Duodenal mucosa (tissue), 2 donors: ENCODE results near the gene CCDC154.

ENCODE experiments used
- H3K27ac ChIP-seq: one replicate; pipeline ENCODE4 v1.7.0; 2013; ENCODE audit warnings: low read depth, low read length
- H3K27me3 ChIP-seq, 2 donors: one replicate each; pipeline ENCODE4 v1.7.0; 2013; ENCODE audit warnings: low read length in 2 of 2, control low read depth in 1 of 2; ENCODE audit not compliant: insufficient read depth in 2 of 2, control insufficient read depth in 1 of 2
- H3K36me3 ChIP-seq, 2 donors: one replicate each; pipeline ENCODE4 v1.7.0; 2013; ENCODE audit warnings: low read length in 2 of 2, control low read depth in 1 of 2; ENCODE audit not compliant: insufficient read depth in 2 of 2, control insufficient read depth in 1 of 2
- H3K4me1 ChIP-seq, 2 donors: one replicate each; pipeline ENCODE4 v1.7.0; 2013; ENCODE audit warnings: low read length in 2 of 2, control low read depth in 1 of 2; ENCODE audit not compliant: insufficient read depth in 2 of 2, control insufficient read depth in 1 of 2
- H3K4me3 ChIP-seq, 2 donors: one replicate each; pipeline ENCODE4 v1.7.0; 2013; ENCODE audit warnings: low read length in 2 of 2, low read depth in 1 of 2
- H3K9ac ChIP-seq, 2 donors: one replicate each; pipeline ENCODE4 v1.7.0; 2013; ENCODE audit warnings: low read length in 2 of 2, low read depth in 1 of 2
- H3K9me3 ChIP-seq, 2 donors: one replicate each; pipeline ENCODE4 v1.7.0; 2013; ENCODE audit warnings: low read length in 2 of 2, control low read depth in 1 of 2; ENCODE audit not compliant: control insufficient read depth in 1 of 2

CCDC154 gene

DNA sequence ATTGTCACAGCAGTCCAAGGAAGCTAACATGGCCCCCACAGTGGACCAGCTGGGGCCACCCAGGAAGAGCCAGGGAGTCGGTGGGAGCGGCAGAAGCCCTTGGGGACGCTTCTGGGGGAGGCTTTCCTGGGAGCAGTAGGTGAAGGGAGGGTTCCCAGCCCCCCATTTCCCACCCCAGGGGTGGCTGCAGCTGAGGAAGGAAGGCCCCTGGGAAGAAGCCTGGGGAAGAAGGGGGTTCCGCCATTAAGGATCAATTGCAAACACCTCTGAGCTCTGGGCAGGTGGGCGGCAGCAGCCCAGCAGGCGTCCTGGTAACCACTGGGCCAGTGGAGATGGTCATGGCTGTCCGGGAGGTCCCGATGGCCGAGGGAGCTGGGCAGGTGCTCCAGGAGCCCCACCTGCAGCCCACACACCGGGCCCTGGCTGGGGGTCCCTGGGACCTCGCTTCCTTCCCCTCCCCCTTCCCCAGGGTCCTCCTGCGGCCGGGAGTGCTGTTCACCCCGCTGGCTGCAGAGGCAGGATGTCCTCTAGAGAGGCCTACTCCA lies 14.1 kb downstream of the CCDC154 start:
- Histone ChIP-seq H3K36me3 (no peaks in the 10 kb centered on the region), H3K9me3 (no peaks in the 10 kb centered on the region), H3K27me3 (peaks cover 4 to 8% of the 10 kb centered on the region in 2 donors), H3K9ac (no peak overlapping the region), H3K4me3 (no peak overlapping the region), H3K27ac (no peak overlapping the region), H3K4me1 (no peaks in the 10 kb centered on the region)

DNA sequence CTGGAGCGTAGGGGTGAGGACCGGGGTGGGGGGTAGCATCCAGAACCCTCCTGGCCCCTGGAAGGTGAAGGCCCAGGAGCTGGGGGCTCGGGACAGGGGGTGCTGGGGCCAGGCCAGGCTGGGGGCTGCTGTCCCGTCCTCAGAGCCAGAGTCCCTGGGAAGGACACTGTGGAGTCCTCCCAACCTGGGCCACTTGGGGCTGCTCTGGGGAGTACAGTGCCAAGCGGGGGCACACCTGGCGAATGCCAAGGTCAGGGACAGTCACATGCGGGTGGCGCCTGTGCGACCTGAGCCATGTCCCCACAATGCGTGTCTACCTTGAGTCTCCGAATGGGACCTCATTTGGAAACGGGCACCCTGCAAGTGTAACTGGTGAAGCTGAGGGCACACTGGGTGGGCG lies 14.7 kb downstream of the CCDC154 start:
- H3K4me3 ChIP-seq: no peak overlapping the region
- no peak overlapping the region for H3K9ac ChIP-seq
- no peak overlapping the region for H3K27ac ChIP-seq
- no peaks in the 10 kb centered on the region for H3K4me1 ChIP-seq
- H3K36me3 ChIP-seq: no peaks in the 10 kb centered on the region
- H3K9me3 ChIP-seq: no peaks in the 10 kb centered on the region
- peaks cover 4 to 8% of the 10 kb centered on the region in 2 donors for H3K27me3 ChIP-seq

DNA sequence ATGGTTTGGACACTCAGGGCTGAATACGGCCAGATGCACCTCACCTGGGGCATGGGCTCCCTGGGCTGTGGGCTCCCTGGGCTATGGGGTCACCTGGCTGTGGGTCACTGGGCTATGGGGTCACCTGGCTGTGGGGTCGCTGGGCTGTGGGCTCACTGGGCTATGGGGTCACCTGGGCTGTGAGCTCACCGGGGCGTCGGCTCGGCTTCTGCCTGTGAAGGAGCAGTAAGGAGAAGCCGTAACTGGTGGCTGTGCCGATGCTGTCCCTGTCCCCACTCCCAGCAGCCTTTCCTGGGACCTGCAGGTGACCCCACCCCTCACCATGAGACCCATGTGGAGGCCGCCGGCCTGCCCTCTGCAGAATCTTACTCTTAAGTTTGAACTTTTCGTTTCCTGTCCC lies 15.3 kb downstream of the CCDC154 start:
- no peaks in the 10 kb centered on the region for H3K9me3 ChIP-seq
- H3K27ac ChIP-seq: no peak overlapping the region
- H3K4me1 ChIP-seq: no peaks in the 10 kb centered on the region
- peaks cover 4 to 8% of the 10 kb centered on the region in 2 donors for H3K27me3 ChIP-seq
- H3K36me3 ChIP-seq: no peaks in the 10 kb centered on the region
- no peak overlapping the region for H3K9ac ChIP-seq
- no peak overlapping the region for H3K4me3 ChIP-seq

GRCh38 chr16:1428511-1428910 lies 15.8 kb downstream of the CCDC154 start:
- Histone ChIP-seq H3K36me3 (no peaks in the 10 kb centered on the region), H3K9me3 (no peaks in the 10 kb centered on the region), H3K9ac (no peak overlapping the region), H3K27me3 (peaks cover 4 to 8% of the 10 kb centered on the region in 2 donors), H3K27ac (no peak overlapping the region), H3K4me3 (no peak overlapping the region), H3K4me1 (no peaks in the 10 kb centered on the region)

DNA sequence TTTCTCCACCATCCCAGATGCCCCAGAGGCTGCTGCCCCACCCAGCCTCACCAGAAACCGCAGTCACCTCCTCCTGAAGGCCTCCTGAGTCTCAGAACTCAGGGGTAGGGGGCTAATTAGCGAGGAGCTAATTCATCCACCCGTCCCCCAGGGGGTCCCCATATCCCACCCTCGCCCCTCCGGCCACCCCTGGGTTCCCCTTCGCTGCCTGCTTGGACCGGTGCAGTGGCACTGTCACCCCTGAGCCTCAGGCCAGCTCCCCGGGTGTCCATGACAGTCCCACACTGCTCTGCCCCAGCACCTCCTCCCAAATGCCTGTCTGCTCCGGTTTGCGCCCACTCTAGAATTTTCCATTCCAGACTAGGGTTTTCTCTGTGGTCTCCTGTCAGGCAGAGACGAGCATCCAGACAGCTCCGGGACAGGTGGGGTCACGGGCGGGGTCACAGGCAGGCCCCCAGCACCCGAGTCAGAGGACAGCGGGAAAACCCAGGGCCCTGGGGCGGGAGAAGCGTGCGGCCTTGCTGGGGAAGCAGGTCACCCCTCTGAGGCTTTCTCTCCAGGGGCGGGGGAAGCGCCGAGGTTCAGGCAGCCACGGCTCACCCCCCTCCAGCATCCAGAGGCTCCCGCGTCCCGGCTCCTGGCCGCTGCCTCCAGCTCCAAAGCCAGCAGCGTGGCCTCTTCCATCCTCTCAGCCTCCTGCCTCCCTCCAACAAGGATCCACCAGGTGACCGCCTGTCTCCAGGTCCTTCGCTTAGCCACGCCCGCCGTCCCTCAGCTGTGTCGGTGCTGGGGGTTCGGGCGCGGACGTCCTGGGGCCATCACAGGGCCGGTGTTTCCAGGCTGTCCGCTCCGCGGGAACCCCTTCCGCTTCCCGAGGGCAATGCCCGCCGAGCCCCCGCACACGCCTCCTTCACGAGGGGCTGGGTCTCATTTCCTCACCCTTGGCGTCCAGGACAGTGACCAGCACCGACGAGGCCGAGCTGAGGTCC lies 16.6 kb downstream of the CCDC154 start:
- Histone ChIP-seq H3K36me3 (no peaks in the 10 kb centered on the region), H3K9me3 (no peaks in the 10 kb centered on the region), H3K27ac (no peak overlapping the region), H3K4me1 (no peaks in the 10 kb centered on the region), H3K27me3 (peaks cover 4 to 8% of the 10 kb centered on the region in 2 donors), H3K9ac (no peak overlapping the region), H3K4me3 (no peak overlapping the region)

DNA sequence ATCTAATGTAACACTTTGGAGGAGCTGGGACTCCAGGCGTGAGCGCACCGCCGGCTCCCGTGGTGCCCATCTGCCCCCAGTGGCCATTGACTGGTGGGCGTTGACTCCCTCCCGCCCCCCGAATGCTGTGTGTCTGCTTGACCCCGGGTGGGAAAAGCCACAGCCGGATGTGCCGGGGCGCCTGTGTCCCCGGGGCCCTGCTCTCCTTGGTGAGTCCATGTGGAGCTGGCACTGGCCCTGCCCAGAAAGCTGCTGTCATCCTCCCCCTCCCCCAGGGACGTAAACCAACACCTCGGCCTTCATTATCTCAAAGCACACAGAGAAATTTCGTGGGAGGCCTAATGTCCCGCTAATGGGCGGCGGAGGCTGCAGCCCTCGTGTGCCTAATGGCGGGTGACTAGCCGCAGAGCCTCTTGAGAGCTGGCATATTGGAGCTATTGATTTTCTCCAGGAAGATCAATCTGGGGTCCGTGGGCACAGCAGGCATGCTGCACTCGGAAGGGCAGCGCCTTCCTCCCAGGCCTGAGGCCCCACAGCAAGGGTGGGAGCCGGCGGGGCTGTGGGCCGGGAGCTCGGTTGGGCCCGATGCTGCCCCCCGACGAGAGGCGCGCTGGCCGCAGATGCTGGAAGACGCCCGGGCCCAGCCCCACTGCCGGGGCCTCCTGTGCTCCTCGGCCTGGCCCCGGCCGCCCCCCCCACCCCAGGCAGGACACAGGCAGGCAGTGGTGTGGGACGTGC lies 17.5 kb downstream of the CCDC154 start:
- Histone ChIP-seq H3K4me3 (no peak overlapping the region), H3K27ac (no peak overlapping the region), H3K27me3 (peaks cover 4 to 8% of the 10 kb centered on the region in 2 donors), H3K36me3 (no peaks in the 10 kb centered on the region), H3K4me1 (no peaks in the 10 kb centered on the region), H3K9ac (no peak overlapping the region), H3K9me3 (no peaks in the 10 kb centered on the region)

DNA sequence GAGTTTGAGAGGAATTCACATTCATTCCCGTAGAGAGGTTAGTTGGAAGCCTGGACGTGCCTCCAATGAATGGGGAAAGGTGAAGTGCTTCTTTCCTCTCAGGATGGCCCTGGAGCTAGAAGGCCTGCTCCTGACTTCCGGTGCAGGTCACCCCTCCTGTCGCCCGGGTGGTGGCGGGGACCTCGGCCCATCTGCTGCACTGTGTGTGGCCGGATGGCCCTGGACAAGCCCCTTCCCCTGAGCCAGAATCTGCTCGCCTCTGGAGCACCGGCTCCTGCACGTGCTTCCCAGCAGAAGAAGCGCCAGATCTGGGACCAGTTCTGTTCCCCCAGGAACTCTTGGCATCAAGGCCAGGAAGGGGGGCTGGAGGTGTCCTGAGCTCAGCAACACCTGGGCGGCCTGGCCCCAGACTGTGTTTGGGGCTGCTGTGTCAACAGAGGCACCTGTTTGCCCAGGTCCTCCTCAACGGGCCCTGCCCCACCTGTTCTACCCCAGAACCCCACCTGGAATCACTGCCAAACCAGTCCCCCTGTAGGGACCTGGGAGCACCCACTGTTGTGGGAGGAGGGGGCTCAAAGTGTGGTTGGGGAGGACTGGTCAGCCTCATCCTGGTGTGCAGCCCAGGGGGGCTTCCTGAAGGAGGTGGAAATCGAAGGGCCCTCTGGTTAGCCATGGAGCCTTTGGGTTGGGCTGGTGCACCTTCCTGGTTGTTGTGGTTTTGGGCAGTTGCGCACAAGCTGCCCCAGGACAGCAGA lies 18.6 kb downstream of the CCDC154 start:
- Histone ChIP-seq H3K9me3 (no peaks in the 10 kb centered on the region), H3K36me3 (no peaks in the 10 kb centered on the region), H3K27me3 (peaks cover 4 to 8% of the 10 kb centered on the region in 2 donors), H3K27ac (no peak overlapping the region), H3K4me3 (no peak overlapping the region), H3K4me1 (no peaks in the 10 kb centered on the region), H3K9ac (no peak overlapping the region)

DNA sequence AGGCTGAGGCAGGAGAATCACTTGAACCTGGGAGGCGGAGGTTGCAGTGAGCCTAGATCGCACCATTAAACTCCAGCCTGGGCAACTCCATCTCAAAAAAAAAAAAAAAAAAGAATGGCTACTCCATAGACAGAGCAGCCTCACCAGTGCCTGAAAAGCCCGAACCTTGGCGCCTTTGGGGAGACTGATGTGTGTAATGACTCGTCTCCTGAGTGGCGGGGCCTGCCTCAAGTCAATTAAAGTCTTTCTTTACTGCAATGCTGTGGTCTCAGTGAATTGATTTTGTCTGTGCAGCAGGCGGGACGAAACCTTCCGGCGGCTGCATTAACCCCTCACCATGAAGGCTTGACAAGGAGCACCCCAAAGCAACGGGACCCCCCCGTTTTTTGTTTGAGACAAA lies 20.3 kb downstream of the CCDC154 start:
- no peak overlapping the region for H3K9ac ChIP-seq
- H3K4me1 ChIP-seq: peaks cover 6 to 10% of the 10 kb centered on the region in 2 donors
- H3K27ac ChIP-seq: no peak overlapping the region
- H3K9me3 ChIP-seq: no peaks in the 10 kb centered on the region
- H3K4me3 ChIP-seq: no peak overlapping the region
- no peaks in the 10 kb centered on the region for H3K36me3 ChIP-seq
- H3K27me3 ChIP-seq: no peaks in the 10 kb centered on the region

DNA sequence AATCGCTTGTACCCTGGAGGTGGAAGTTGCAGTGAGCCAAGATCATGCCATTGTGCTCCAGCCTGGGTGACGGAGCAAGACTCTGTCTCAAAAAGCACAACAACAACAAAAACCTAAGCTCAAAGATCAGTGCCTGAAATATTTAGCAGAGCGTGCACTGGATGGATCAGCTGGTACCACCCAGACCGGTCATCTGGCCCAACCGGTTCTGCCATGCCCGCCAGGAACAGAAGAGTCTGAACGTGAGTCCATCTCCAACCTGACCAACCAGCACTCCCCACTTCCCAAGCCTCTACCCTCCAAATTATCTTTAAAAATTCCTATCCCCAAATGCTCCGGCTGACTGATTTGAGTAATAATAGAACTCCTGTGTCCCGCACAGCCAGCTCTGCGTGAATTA lies 22.3 kb downstream of the CCDC154 start:
- no peak overlapping the region for H3K9ac ChIP-seq
- H3K36me3 ChIP-seq: no peaks in the 10 kb centered on the region
- H3K4me3 ChIP-seq: no peak overlapping the region
- H3K4me1 ChIP-seq: peaks cover 6 to 10% of the 10 kb centered on the region in 2 donors
- no peaks in the 10 kb centered on the region for H3K27me3 ChIP-seq
- no peaks in the 10 kb centered on the region for H3K9me3 ChIP-seq
- H3K27ac ChIP-seq: no peak overlapping the region
